HEK293 (cell line): ENCODE results near the gene GBF1.

ENCODE experiments used
- GLI4 ChIP-seq: fragments of 450-650 bp; formaldehyde crosslinking; IDR thresholded peaks from 2 replicates; pipeline ENCODE4 v1.5.1; 2016; ENCODE audit warnings: missing biosample characterization, missing genetic modification characterization
- KLF10 ChIP-seq: fragments of 450-650 bp; IDR thresholded peaks from 2 replicates; pipeline ENCODE4 v1.5.1; 2018; ENCODE audit warnings: missing biosample characterization, mild to moderate bottlenecking, missing genetic modification characterization
- RBAK ChIP-seq: fragments of 450-650 bp; formaldehyde crosslinking; IDR thresholded peaks from 2 replicates; pipeline ENCODE4 v1.5.1; 2016; ENCODE audit warnings: missing biosample characterization, missing genetic modification characterization
- SETDB1 ChIP-seq: IDR thresholded peaks from one replicate; pipeline ENCODE4 v1.6.1; 2017; ENCODE audit warnings: mild to moderate bottlenecking, low read length, moderate library complexity, mixed read lengths; ENCODE audit not compliant: insufficient read length
- ZBTB1 ChIP-seq: fragments of 450-650 bp; formaldehyde crosslinking; IDR thresholded peaks from 2 replicates; pipeline ENCODE4 v1.5.1; 2016; ENCODE audit warnings: missing biosample characterization, missing genetic modification characterization
- ZFP3 ChIP-seq: fragments of 450-650 bp; formaldehyde crosslinking; IDR thresholded peaks from 2 replicates; pipeline ENCODE4 v1.5.1; 2016; ENCODE audit warnings: low read depth, missing biosample characterization, missing genetic modification characterization
- ZFP41 ChIP-seq: fragments of 450-650 bp; formaldehyde crosslinking; IDR thresholded peaks from 2 replicates; pipeline ENCODE4 v1.5.1; 2016; ENCODE audit warnings: missing biosample characterization, missing genetic modification characterization, borderline replicate concordance
- ZNF175 ChIP-seq: fragments of 450-650 bp; formaldehyde crosslinking; IDR thresholded peaks from 2 replicates; pipeline ENCODE4 v1.5.1; 2016; ENCODE audit warnings: missing biosample characterization, missing genetic modification characterization
- ZNF248 ChIP-seq: fragments of 450-650 bp; formaldehyde crosslinking; IDR thresholded peaks from 2 replicates; pipeline ENCODE4 v1.5.1; 2017; ENCODE audit warnings: missing biosample characterization, missing genetic modification characterization
- ZNF510 ChIP-seq: fragments of 450-650 bp; formaldehyde crosslinking; IDR thresholded peaks from 2 replicates; pipeline ENCODE4 v1.5.1; 2018; ENCODE audit warnings: mild to moderate bottlenecking, missing genetic modification characterization, missing biosample characterization; ENCODE audit not compliant: insufficient replicate concordance
- ZNF521 ChIP-seq: fragments of 450-650 bp; formaldehyde crosslinking; IDR thresholded peaks from 2 replicates; pipeline ENCODE4 v1.5.1; 2017; ENCODE audit warnings: missing biosample characterization, mild to moderate bottlenecking, missing genetic modification characterization
- ZNF623 ChIP-seq: fragments of 450-650 bp; formaldehyde crosslinking; IDR thresholded peaks from 2 replicates; pipeline ENCODE4 v1.5.1; 2016; ENCODE audit warnings: missing biosample characterization, missing genetic modification characterization
- ZNF624 ChIP-seq: fragments of 450-650 bp; formaldehyde crosslinking; IDR thresholded peaks from 2 replicates; pipeline ENCODE4 v1.5.1; 2017; ENCODE audit warnings: missing biosample characterization, missing genetic modification characterization
- ZNF626 ChIP-seq: fragments of 450-650 bp; sonication (Bioruptor Pico); formaldehyde crosslinking; IDR thresholded peaks from 2 replicates; pipeline ENCODE4 v1.5.1; 2018; ENCODE audit warnings: missing biosample characterization, missing genetic modification characterization, inconsistent platforms
- ZNF670 ChIP-seq: fragments of 450-650 bp; formaldehyde crosslinking; IDR thresholded peaks from 2 replicates; pipeline ENCODE4 v1.5.1; 2016; ENCODE audit warnings: missing biosample characterization, missing genetic modification characterization, low read depth
- ZNF768 ChIP-seq: fragments of 450-650 bp; formaldehyde crosslinking; IDR thresholded peaks from 2 replicates; pipeline ENCODE4 v1.5.1; 2018; ENCODE audit warnings: missing biosample characterization, mild to moderate bottlenecking, missing genetic modification characterization
- ZNF792 ChIP-seq: fragments of 450-650 bp; formaldehyde crosslinking; IDR thresholded peaks from 2 replicates; pipeline ENCODE4 v1.5.1; 2016; ENCODE audit warnings: missing biosample characterization, missing genetic modification characterization
- ZNF837 ChIP-seq: fragments of 450-650 bp; formaldehyde crosslinking; IDR thresholded peaks from 2 replicates; pipeline ENCODE4 v1.5.1; 2016; ENCODE audit warnings: missing biosample characterization, missing genetic modification characterization
- TF ChIP-seq, protein P1 (sequence below): fragments of 450-650 bp; formaldehyde crosslinking; IDR thresholded peaks from 2 replicates; pipeline ENCODE4 v1.5.1; 2017; ENCODE audit warnings: missing biosample characterization, missing genetic modification characterization
- TF ChIP-seq, protein P2 (sequence below): fragments of 450-650 bp; IDR thresholded peaks from 2 replicates; pipeline ENCODE4 v1.5.1; 2018; ENCODE audit warnings: missing biosample characterization, missing genetic modification characterization
- TF ChIP-seq, protein P3 (sequence below): fragments of 450-650 bp; formaldehyde crosslinking; IDR thresholded peaks from 2 replicates; pipeline ENCODE4 v1.5.1; 2017; ENCODE audit warnings: missing biosample characterization, mild to moderate bottlenecking, missing genetic modification characterization, moderate library complexity
- TF ChIP-seq, protein P4 (sequence below): fragments of 450-650 bp; formaldehyde crosslinking; IDR thresholded peaks from 2 replicates; pipeline ENCODE4 v1.5.1; 2016; ENCODE audit warnings: missing biosample characterization, missing genetic modification characterization
- TF ChIP-seq, protein P5 (sequence below): fragments of 450-650 bp; formaldehyde crosslinking; optimal IDR thresholded peaks from 2 replicates; pipeline ENCODE3; 2016; ENCODE audit warnings: missing biosample characterization, mild to moderate bottlenecking, missing genetic modification characterization
- TF ChIP-seq, protein P6 (sequence below): fragments of 450-650 bp; formaldehyde crosslinking; IDR thresholded peaks from 2 replicates; pipeline ENCODE4 v1.5.1; 2017; ENCODE audit warnings: missing biosample characterization, missing genetic modification characterization
- TF ChIP-seq, protein P7 (sequence below): fragments of 450-650 bp; formaldehyde crosslinking; IDR thresholded peaks from 2 replicates; pipeline ENCODE4 v1.5.1; 2016; ENCODE audit warnings: missing biosample characterization, missing genetic modification characterization
- TF ChIP-seq, protein P8 (sequence below): fragments of 450-650 bp; formaldehyde crosslinking; IDR thresholded peaks from 2 replicates; pipeline ENCODE4 v1.5.1; 2016; ENCODE audit warnings: missing biosample characterization, missing genetic modification characterization

The GBF1 gene

DNA sequence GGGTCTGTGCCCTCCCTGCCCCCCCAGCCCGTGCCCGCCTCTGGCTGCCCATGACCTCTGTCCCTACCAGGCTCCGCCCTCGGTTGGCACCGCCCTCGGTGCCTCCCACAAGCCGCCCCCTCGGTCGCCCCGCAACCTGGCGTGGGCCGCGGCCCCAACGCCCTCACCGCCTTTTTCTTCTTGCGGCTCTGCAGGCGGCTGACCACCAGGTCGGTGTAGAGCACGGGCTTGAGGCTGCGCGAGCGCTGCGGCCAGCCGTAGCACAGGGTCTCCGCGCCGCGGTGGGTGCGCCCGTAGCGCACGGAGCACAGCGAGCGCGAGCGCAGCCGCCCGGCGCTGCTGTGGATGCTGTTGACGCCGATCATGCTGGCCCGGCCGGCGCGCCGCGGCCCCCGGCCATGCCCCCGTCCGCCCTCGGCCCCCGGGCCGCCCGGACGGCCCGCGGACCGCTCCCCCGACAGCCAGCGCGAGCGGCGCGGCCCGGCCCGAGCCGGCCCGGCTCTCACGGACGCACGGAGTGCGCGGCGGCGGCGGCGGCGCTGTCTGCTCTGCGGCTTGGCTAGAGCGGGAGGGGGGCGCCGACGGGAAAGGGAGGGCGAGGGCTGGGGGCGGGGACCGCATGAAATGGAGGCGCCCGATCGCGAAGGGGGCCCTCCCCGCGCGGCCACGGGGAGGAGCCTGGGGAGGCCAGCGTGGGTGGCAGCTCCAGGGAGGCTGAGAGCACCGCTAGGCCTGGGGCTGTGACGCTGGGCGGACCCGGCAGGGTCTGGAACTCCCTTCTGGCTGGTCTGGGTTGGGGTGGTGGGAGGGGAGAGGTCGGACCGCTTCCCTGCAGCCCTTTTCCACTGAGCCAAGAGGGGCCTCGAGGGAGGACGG, 163.6 kb downstream of the GBF1 start (continued):
- no peak for TF ChIP-seq ZNF623 (tag by site-specific recombination)
- TF ChIP-seq, protein P1, sequence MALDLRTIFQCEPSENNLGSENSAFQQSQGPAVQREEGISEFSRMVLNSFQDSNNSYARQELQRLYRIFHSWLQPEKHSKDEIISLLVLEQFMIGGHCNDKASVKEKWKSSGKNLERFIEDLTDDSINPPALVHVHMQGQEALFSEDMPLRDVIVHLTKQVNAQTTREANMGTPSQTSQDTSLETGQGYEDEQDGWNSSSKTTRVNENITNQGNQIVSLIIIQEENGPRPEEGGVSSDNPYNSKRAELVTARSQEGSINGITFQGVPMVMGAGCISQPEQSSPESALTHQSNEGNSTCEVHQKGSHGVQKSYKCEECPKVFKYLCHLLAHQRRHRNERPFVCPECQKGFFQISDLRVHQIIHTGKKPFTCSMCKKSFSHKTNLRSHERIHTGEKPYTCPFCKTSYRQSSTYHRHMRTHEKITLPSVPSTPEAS, result no peak
- TF ChIP-seq, protein P2, sequence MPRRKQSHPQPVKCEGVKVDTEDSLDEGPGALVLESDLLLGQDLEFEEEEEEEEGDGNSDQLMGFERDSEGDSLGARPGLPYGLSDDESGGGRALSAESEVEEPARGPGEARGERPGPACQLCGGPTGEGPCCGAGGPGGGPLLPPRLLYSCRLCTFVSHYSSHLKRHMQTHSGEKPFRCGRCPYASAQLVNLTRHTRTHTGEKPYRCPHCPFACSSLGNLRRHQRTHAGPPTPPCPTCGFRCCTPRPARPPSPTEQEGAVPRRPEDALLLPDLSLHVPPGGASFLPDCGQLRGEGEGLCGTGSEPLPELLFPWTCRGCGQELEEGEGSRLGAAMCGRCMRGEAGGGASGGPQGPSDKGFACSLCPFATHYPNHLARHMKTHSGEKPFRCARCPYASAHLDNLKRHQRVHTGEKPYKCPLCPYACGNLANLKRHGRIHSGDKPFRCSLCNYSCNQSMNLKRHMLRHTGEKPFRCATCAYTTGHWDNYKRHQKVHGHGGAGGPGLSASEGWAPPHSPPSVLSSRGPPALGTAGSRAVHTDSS (tag by site-specific recombination), result no peak
- no peak for TF ChIP-seq ZFP3 (tag by site-specific recombination)
- TF ChIP-seq ZNF670 (tag by site-specific recombination), result no peak
- no peak for TF ChIP-seq ZNF768 (tag by site-specific recombination)
- TF ChIP-seq ZNF521 (tag by site-specific recombination), result no peak
- TF ChIP-seq, protein P3, sequence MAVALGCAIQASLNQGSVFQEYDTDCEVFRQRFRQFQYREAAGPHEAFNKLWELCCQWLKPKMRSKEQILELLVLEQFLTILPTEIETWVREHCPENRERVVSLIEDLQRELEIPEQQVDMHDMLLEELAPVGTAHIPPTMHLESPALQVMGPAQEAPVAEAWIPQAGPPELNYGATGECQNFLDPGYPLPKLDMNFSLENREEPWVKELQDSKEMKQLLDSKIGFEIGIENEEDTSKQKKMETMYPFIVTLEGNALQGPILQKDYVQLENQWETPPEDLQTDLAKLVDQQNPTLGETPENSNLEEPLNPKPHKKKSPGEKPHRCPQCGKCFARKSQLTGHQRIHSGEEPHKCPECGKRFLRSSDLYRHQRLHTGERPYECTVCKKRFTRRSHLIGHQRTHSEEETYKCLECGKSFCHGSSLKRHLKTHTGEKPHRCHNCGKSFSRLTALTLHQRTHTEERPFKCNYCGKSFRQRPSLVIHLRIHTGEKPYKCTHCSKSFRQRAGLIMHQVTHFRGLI, result peak; percentile 86
- TF ChIP-seq ZNF248 (tag by site-specific recombination), result no peak
- TF ChIP-seq KLF10 (tag by site-specific recombination), result no peak
- TF ChIP-seq, protein P4, sequence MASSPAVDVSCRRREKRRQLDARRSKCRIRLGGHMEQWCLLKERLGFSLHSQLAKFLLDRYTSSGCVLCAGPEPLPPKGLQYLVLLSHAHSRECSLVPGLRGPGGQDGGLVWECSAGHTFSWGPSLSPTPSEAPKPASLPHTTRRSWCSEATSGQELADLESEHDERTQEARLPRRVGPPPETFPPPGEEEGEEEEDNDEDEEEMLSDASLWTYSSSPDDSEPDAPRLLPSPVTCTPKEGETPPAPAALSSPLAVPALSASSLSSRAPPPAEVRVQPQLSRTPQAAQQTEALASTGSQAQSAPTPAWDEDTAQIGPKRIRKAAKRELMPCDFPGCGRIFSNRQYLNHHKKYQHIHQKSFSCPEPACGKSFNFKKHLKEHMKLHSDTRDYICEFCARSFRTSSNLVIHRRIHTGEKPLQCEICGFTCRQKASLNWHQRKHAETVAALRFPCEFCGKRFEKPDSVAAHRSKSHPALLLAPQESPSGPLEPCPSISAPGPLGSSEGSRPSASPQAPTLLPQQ (tag by site-specific recombination), result 0 out of 2 replicates have a peak, but pooled peaks have one; percentile 20
- no peak for TF ChIP-seq GLI4 (tag by site-specific recombination)
- TF ChIP-seq, protein P5, sequence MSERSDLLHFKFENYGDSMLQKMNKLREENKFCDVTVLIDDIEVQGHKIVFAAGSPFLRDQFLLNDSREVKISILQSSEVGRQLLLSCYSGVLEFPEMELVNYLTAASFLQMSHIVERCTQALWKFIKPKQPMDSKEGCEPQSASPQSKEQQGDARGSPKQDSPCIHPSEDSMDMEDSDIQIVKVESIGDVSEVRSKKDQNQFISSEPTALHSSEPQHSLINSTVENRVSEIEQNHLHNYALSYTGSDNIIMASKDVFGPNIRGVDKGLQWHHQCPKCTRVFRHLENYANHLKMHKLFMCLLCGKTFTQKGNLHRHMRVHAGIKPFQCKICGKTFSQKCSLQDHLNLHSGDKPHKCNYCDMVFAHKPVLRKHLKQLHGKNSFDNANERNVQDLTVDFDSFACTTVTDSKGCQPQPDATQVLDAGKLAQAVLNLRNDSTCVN, result peak; percentile 74
- TF ChIP-seq RBAK (tag by site-specific recombination), result no peak
- no peak for TF ChIP-seq ZNF792 (tag by site-specific recombination)
- TF ChIP-seq ZBTB1 (tag by site-specific recombination), result no peak
- TF ChIP-seq, protein P6, sequence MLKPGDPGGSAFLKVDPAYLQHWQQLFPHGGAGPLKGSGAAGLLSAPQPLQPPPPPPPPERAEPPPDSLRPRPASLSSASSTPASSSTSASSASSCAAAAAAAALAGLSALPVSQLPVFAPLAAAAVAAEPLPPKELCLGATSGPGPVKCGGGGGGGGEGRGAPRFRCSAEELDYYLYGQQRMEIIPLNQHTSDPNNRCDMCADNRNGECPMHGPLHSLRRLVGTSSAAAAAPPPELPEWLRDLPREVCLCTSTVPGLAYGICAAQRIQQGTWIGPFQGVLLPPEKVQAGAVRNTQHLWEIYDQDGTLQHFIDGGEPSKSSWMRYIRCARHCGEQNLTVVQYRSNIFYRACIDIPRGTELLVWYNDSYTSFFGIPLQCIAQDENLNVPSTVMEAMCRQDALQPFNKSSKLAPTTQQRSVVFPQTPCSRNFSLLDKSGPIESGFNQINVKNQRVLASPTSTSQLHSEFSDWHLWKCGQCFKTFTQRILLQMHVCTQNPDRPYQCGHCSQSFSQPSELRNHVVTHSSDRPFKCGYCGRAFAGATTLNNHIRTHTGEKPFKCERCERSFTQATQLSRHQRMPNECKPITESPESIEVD (tag by site-specific recombination), result no peak
- TF ChIP-seq ZNF624 (tag by site-specific recombination), result no peak
- TF ChIP-seq ZNF175 (tag by site-specific recombination), result no peak
- no peak for TF ChIP-seq ZNF837 (tag by site-specific recombination)
- TF ChIP-seq, protein P7, sequence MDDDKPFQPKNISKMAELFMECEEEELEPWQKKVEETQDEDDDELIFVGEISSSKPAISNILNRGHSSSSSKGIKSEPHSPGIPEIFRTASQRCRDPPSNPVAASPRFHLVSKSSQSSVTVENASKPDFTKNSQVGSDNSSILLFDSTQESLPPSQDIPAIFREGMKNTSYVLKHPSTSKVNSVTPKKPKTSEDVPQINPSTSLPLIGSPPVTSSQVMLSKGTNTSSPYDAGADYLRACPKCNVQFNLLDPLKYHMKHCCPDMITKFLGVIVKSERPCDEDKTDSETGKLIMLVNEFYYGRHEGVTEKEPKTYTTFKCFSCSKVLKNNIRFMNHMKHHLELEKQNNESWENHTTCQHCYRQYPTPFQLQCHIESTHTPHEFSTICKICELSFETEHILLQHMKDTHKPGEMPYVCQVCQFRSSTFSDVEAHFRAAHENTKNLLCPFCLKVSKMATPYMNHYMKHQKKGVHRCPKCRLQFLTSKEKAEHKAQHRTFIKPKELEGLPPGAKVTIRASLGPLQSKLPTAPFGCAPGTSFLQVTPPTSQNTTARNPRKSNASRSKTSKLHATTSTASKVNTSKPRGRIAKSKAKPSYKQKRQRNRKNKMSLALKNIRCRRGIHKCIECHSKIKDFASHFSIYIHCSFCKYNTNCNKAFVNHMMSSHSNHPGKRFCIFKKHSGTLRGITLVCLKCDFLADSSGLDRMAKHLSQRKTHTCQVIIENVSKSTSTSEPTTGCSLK, result no peak
- TF ChIP-seq, protein P8, sequence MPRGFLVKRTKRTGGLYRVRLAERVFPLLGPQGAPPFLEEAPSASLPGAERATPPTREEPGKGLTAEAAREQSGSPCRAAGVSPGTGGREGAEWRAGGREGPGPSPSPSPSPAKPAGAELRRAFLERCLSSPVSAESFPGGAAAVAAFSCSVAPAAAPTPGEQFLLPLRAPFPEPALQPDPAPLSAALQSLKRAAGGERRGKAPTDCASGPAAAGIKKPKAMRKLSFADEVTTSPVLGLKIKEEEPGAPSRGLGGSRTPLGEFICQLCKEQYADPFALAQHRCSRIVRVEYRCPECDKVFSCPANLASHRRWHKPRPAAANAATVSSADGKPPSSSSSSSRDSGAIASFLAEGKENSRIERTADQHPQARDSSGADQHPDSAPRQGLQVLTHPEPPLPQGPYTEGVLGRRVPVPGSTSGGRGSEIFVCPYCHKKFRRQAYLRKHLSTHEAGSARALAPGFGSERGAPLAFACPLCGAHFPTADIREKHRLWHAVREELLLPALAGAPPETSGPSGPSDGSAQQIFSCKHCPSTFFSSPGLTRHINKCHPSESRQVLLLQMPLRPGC (tag by site-specific recombination), result no peak
- TF ChIP-seq ZNF626 (tag by site-specific recombination), result no peak
- TF ChIP-seq ZFP41, result no peak
- TF ChIP-seq SETDB1, result no peak
- no peak for TF ChIP-seq ZNF510 (tag by site-specific recombination)
